ENCODE results near the gene TNFAIP8L3.

DNA sequence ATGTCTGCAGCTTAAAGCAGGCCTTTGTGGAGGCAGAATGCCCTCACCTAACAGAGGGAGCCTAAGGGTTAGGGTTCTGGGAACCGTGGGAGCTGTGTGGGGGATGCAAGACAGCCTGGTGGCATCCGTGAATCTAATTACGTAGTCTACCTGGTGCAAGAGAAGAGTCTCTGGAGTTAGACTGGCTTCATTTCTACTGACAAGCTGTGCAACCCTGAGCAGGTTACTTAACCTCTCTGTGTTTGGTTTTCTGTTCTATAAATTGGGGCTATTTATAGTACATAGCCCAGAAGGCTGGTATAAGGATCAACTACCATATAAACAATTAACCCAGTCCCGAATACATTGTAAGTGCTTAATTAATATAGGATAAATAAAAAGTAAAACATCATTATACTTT lies 8.3 kb downstream of the TNFAIP8L3 start:
- no peak for TF ChIP-seq POLR2A (IDR thresholded peaks at IDR 0.05)
- TF ChIP-seq, protein P1, sequence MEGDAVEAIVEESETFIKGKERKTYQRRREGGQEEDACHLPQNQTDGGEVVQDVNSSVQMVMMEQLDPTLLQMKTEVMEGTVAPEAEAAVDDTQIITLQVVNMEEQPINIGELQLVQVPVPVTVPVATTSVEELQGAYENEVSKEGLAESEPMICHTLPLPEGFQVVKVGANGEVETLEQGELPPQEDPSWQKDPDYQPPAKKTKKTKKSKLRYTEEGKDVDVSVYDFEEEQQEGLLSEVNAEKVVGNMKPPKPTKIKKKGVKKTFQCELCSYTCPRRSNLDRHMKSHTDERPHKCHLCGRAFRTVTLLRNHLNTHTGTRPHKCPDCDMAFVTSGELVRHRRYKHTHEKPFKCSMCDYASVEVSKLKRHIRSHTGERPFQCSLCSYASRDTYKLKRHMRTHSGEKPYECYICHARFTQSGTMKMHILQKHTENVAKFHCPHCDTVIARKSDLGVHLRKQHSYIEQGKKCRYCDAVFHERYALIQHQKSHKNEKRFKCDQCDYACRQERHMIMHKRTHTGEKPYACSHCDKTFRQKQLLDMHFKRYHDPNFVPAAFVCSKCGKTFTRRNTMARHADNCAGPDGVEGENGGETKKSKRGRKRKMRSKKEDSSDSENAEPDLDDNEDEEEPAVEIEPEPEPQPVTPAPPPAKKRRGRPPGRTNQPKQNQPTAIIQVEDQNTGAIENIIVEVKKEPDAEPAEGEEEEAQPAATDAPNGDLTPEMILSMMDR (IDR thresholded peaks at IDR 0.05): no peak
